HG03060 (cell line): Measurements from ENCODE around the gene TOP1.

Experiments
- ATAC-seq: cut with Tn5 transposase; IDR thresholded peaks from one replicate; pipeline ENCODE4 v1.9.1; 2021; ENCODE audit warnings: low read depth, moderate number of reproducible peaks; ENCODE audit not compliant: unreplicated experiment

TOP1 gene

GRCh38 chr20:41139227-41140093 is 110.8 kb downstream of the TOP1 start:
- no peak for ATAC-seq

GRCh38 chr20:41140226-41141133 is 111.9 kb downstream of the TOP1 start:
- no peak for ATAC-seq

GRCh38 chr20:41141153-41141815 is 112.7 kb downstream of the TOP1 start:
- ATAC-seq: no peak

GRCh38 chr20:41142245-41142644 is 113.6 kb downstream of the TOP1 start:
- ATAC-seq: no peak

- no peak for ATAC-seq
Observed at GRCh38 chr20:41142919-41143318, 114.3 kb downstream of the TOP1 start.

GRCh38 chr20:41143354-41143753 is 114.7 kb downstream of the TOP1 start:
- ATAC-seq: no peak

GRCh38 chr20:41145317-41145716 is 116.7 kb downstream of the TOP1 start:
- ATAC-seq: no peak

GRCh38 chr20:41145821-41146620 is 117.4 kb downstream of the TOP1 start:
- ATAC-seq: no peak

GRCh38 chr20:41147767-41148191 is 119.2 kb downstream of the TOP1 start:
- ATAC-seq: no peak

GRCh38 chr20:41148942-41149341 is 120.3 kb downstream of the TOP1 start:
- ATAC-seq: no peak

GRCh38 chr20:41150664-41151063 is 122.0 kb downstream of the TOP1 start:
- no peak for ATAC-seq

GRCh38 chr20:41151134-41151869 is 122.7 kb downstream of the TOP1 start:
- ATAC-seq: no peak

- no peak for ATAC-seq
Observed at GRCh38 chr20:41152108-41152757, 123.6 kb downstream of the TOP1 start.

GRCh38 chr20:41154436-41155176 is 126.0 kb downstream of the TOP1 start:
- no peak for ATAC-seq

- ATAC-seq: no peak
Observed at GRCh38 chr20:41155261-41155660, 126.6 kb downstream of the TOP1 start.

- no peak for ATAC-seq
Observed at GRCh38 chr20:41158082-41158625, 129.5 kb downstream of the TOP1 start.

- no peak for ATAC-seq
Observed at GRCh38 chr20:41159547-41159946, 130.9 kb downstream of the TOP1 start.

GRCh38 chr20:41160686-41161085 is 132.1 kb downstream of the TOP1 start:
- ATAC-seq: no peak
